HepG2 (cell line): ENCODE results near the gene C2orf92. TPM values are rescaled to one million over a fixed set of nuclear protein-coding genes. Genes with fewer than 3 reads are reported as not detected.

Experiments
- AGO2 ChIP-seq: fragments of 200-400 bp; formaldehyde crosslinking; optimal IDR thresholded peaks from 2 replicates; pipeline ENCODE3; 2017; ENCODE audit warnings: mild to moderate bottlenecking, low read depth, low read length, moderate library complexity
- CHCHD3 ChIP-seq: sonication (generic); formaldehyde crosslinking; IDR thresholded peaks from 2 replicates; pipeline ENCODE4 v1.8.0; 2022; ENCODE audit warnings: mild to moderate bottlenecking, missing genetic modification reagents, moderate library complexity
- DNMT1 ChIP-seq: sonication (generic); formaldehyde crosslinking; IDR thresholded peaks from 2 replicates; pipeline ENCODE4 v1.5.1; 2020; ENCODE audit warnings: mild to moderate bottlenecking, missing genetic modification reagents
- ETV6 ChIP-seq: sonication (generic); formaldehyde crosslinking; conservative IDR thresholded peaks from 2 replicates; pipeline ENCODE4 v1.4.0; 2020; ENCODE audit warnings: missing genetic modification reagents
- FOSL2 ChIP-seq: sonication (generic); formaldehyde crosslinking; IDR thresholded peaks from 2 replicates; pipeline ENCODE4 v1.4.0; 2020; ENCODE audit warnings: missing genetic modification reagents
- KAT7 ChIP-seq: IDR thresholded peaks from 2 replicates; pipeline ENCODE4 v1.6.1; 2018; ENCODE audit warnings: borderline replicate concordance, missing compliant biosample characterization
- MED1 ChIP-seq: sonication (generic); formaldehyde crosslinking; IDR thresholded peaks from 2 replicates; pipeline ENCODE4 v1.4.0; 2020; ENCODE audit warnings: missing genetic modification reagents
- NFYC ChIP-seq: IDR thresholded peaks from 2 replicates; pipeline ENCODE4 v1.6.1; 2016; ENCODE audit warnings: missing genetic modification reagents, missing compliant biosample characterization
- TCF7 ChIP-seq: sonication (generic); IDR thresholded peaks from 2 replicates; pipeline ENCODE4 v1.6.1; 2016; ENCODE audit warnings: antibody characterized with exemption, low read depth
- TOE1 ChIP-seq: sonication (generic); formaldehyde crosslinking; IDR thresholded peaks from 2 replicates; pipeline ENCODE4 v1.4.0; 2020; ENCODE audit warnings: mild to moderate bottlenecking, missing genetic modification reagents
- ZNF24 ChIP-seq: fragments of 450-650 bp; IDR thresholded peaks from 2 replicates; pipeline ENCODE4 v1.6.1; 2017; ENCODE audit warnings: antibody characterized with exemption, mild to moderate bottlenecking
- ZNF460 ChIP-seq: sonication (generic); formaldehyde crosslinking; IDR thresholded peaks from 2 replicates; pipeline ENCODE4 v1.5.1; 2020; ENCODE audit warnings: missing genetic modification reagents, mild to moderate bottlenecking, borderline replicate concordance
- ZNF569 ChIP-seq: sonication (generic); formaldehyde crosslinking; IDR thresholded peaks from 2 replicates; pipeline ENCODE4 v1.5.0; 2020; ENCODE audit warnings: mild to moderate bottlenecking, missing genetic modification reagents, moderate library complexity, borderline replicate concordance
- ZNF792 ChIP-seq: IDR thresholded peaks from 2 replicates; pipeline ENCODE4 v1.6.1; 2016
- polyA plus RNA-seq, 8 experiments: library from polyadenylated mRNA; depleted of rRNA in 3 of 8; stranded (reverse) in 7 of 8; unstranded in 1 of 8; fragments of >200 nt; fragmentation: Illumina TruSeq in 4 of 8; extraction: Trizol in 4 of 8; gene quantifications; 2 replicates each; pipeline versions ENCODE4 v1.2.1 to v1.2.3, GENCODE V29; 2011 to 2016; ENCODE audit warnings: low read depth in 4 of 8, missing spikeins in 1 of 8, mixed read lengths in 1 of 8; ENCODE audit not compliant: insufficient read depth in 1 of 8
- total RNA-seq, 5 experiments: library from RNA; depleted of rRNA; stranded (reverse); fragments of >200 nt; fragmentation: Illumina TruSeq; extraction: Trizol; gene quantifications; 2 replicates each; pipeline ENCODE4 v1.2.3, GENCODE V29; 2016; ENCODE audit warnings: low read depth in 1 of 5
- TF ChIP-seq, protein P1 (sequence below): sonication (generic); formaldehyde crosslinking; IDR thresholded peaks from 2 replicates; pipeline ENCODE4 v1.4.0; 2020; ENCODE audit warnings: low read depth, missing genetic modification reagents
- TF ChIP-seq, protein P2 (sequence below): sonication (generic); formaldehyde crosslinking; IDR thresholded peaks from 2 replicates; pipeline ENCODE4 v1.4.0; 2020; ENCODE audit warnings: mild to moderate bottlenecking, missing genetic modification reagents
- TF ChIP-seq, protein P3 (sequence below): IDR thresholded peaks from 2 replicates; pipeline ENCODE4 v1.6.1; 2016; ENCODE audit warnings: low read depth
- TF ChIP-seq, protein P4 (sequence below): sonication (generic); formaldehyde crosslinking; IDR thresholded peaks from 2 replicates; pipeline ENCODE4 v1.4.0; 2020; ENCODE audit warnings: mild to moderate bottlenecking, missing genetic modification reagents
- TF ChIP-seq, protein P5 (sequence below): sonication (generic); formaldehyde crosslinking; IDR thresholded peaks from 2 replicates; pipeline ENCODE4 v1.4.0; 2020; ENCODE audit warnings: missing genetic modification reagents

C2orf92 gene
- total and polyA plus RNA-seq, 2 of the 13 experiments (the other 11 are each of a cell fraction or from before 2014, with no cell fraction given) = 4.9 to 5.0 TPM

DNA sequence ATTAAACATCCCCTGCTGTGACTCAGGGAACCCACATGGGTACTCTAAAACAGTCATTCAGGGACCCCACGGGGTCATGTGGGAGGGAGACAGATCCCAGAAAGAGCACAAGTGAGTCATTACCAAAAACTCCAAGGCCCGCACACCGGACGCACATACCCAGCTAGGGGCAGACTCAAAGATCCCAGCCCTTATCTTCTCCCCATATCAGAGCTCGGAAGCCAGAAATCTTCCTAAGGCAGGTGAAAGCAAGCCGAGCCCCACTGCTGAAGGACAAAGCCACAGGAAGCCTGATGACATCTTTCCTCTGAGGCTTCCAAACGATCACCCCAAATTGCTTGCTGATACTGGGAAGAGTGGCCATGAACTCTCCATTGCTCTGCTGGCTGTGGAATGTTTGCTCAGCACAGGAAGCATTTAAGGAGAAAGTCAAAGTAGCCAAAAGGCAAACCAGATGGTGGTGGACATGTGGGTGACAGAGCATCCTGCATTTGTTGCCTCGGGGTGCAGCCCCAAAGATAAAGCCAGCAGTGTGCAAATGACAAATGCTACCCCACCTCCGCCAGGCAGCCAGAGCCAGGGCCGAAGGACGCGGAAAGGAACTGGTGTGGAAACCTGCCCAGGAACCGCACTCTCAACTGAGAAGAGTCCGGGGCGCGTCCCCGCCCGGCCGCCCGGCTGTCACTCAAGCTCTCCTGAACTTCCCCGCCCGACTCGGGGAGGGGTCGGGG lies 6.5 kb upstream of the C2orf92 start (continued):
- TF ChIP-seq, protein P1, sequence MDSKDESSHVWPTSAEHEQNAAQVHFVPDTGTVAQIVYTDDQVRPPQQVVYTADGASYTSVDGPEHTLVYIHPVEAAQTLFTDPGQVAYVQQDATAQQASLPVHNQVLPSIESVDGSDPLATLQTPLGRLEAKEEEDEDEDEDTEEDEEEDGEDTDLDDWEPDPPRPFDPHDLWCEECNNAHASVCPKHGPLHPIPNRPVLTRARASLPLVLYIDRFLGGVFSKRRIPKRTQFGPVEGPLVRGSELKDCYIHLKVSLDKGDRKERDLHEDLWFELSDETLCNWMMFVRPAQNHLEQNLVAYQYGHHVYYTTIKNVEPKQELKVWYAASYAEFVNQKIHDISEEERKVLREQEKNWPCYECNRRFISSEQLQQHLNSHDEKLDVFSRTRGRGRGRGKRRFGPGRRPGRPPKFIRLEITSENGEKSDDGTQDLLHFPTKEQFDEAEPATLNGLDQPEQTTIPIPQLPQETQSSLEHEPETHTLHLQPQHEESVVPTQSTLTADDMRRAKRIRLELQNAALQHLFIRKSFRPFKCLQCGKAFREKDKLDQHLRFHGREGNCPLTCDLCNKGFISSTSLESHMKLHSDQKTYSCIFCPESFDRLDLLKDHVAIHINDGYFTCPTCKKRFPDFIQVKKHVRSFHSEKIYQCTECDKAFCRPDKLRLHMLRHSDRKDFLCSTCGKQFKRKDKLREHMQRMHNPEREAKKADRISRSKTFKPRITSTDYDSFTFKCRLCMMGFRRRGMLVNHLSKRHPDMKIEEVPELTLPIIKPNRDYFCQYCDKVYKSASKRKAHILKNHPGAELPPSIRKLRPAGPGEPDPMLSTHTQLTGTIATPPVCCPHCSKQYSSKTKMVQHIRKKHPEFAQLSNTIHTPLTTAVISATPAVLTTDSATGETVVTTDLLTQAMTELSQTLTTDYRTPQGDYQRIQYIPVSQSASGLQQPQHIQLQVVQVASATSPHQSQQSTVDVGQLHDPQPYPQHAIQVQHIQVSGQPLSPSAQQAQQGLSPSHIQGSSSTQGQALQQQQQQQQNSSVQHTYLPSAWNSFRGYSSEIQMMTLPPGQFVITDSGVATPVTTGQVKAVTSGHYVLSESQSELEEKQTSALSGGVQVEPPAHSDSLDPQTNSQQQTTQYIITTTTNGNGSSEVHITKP = peak; percentile 26; the same call in 1 of the 2 replicates
- TF ChIP-seq TCF7 (no peak), KAT7 (CRISPR knock-in tag) (no peak), NFYC (no peak; the same call in 1 of the 2 replicates), TOE1 (CRISPR knock-in tag) (no peak), ZNF792 (CRISPR knock-in tag) (no peak), CHCHD3 (CRISPR knock-in tag) (no peak), ETV6 (CRISPR knock-in tag) (no peak), DNMT1 (CRISPR knock-in tag) (no peak), ZNF24 (no peak), ZNF569 (no peak), FOSL2 (CRISPR knock-in tag) (peak; percentile 80), MED1 (CRISPR knock-in tag) (peak; percentile 48), ZNF460 (no peak), AGO2 (peak; percentile 86)
- TF ChIP-seq, protein P2, sequence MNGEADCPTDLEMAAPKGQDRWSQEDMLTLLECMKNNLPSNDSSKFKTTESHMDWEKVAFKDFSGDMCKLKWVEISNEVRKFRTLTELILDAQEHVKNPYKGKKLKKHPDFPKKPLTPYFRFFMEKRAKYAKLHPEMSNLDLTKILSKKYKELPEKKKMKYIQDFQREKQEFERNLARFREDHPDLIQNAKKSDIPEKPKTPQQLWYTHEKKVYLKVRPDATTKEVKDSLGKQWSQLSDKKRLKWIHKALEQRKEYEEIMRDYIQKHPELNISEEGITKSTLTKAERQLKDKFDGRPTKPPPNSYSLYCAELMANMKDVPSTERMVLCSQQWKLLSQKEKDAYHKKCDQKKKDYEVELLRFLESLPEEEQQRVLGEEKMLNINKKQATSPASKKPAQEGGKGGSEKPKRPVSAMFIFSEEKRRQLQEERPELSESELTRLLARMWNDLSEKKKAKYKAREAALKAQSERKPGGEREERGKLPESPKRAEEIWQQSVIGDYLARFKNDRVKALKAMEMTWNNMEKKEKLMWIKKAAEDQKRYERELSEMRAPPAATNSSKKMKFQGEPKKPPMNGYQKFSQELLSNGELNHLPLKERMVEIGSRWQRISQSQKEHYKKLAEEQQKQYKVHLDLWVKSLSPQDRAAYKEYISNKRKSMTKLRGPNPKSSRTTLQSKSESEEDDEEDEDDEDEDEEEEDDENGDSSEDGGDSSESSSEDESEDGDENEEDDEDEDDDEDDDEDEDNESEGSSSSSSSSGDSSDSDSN (CRISPR knock-in tag) = peak; percentile 72
- TF ChIP-seq, protein P3, sequence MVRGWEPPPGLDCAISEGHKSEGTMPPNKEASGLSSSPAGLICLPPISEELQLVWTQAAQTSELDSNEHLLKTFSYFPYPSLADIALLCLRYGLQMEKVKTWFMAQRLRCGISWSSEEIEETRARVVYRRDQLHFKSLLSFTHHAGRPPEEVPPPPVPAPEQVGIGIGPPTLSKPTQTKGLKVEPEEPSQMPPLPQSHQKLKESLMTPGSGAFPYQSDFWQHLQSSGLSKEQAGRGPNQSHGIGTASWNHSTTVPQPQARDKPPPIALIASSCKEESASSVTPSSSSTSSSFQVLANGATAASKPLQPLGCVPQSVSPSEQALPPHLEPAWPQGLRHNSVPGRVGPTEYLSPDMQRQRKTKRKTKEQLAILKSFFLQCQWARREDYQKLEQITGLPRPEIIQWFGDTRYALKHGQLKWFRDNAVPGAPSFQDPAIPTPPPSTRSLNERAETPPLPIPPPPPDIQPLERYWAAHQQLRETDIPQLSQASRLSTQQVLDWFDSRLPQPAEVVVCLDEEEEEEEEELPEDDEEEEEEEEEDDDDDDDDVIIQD (CRISPR knock-in tag) = no peak
- TF ChIP-seq, protein P4, sequence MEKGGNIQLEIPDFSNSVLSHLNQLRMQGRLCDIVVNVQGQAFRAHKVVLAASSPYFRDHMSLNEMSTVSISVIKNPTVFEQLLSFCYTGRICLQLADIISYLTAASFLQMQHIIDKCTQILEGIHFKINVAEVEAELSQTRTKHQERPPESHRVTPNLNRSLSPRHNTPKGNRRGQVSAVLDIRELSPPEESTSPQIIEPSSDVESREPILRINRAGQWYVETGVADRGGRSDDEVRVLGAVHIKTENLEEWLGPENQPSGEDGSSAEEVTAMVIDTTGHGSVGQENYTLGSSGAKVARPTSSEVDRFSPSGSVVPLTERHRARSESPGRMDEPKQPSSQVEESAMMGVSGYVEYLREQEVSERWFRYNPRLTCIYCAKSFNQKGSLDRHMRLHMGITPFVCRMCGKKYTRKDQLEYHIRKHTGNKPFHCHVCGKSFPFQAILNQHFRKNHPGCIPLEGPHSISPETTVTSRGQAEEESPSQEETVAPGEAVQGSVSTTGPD (CRISPR knock-in tag) = no peak
- TF ChIP-seq, protein P5, sequence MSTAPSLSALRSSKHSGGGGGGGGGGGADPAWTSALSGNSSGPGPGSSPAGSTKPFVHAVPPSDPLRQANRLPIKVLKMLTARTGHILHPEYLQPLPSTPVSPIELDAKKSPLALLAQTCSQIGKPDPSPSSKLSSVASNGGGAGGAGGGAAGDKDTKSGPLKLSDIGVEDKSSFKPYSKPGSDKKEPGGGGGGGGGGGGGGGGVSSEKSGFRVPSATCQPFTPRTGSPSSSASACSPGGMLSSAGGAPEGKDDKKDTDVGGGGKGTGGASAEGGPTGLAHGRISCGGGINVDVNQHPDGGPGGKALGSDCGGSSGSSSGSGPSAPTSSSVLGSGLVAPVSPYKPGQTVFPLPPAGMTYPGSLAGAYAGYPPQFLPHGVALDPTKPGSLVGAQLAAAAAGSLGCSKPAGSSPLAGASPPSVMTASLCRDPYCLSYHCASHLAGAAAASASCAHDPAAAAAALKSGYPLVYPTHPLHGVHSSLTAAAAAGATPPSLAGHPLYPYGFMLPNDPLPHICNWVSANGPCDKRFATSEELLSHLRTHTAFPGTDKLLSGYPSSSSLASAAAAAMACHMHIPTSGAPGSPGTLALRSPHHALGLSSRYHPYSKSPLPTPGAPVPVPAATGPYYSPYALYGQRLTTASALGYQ (CRISPR knock-in tag) = no peak
